ENCODE measurements around the gene EYS.

Gene EYS

DNA sequence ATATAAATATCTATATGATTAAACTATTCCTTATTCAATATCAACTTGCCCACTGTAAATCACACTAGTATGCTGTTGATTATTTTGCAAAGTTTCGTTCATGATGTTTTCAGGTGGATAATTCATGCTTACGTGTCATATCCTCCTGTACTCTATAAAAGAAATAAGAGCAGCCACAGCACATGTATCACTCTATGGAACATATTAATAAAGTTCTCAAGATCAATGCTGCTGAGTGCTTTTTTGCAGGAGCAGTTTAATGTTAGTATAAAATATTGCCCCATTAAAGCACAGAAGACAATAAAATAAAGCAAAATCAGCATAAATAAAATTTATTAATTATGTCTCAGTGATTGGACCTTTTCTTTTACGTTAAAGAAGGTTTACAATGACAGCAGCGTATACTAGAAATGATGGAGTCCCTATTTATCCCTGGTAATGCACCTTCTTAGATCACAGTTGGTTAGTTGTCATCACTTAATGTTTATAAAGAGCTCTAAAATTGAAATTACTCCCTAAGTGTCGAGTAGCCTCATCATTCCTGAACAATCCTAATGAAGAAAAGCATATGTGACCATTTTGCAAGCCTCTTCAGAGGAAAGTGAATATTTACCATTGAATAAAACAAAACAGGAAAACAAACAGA is 517.7 kb downstream of the EYS start:
- Histone ChIP-seq H3K4me3 (ENCODE audit: low read length) (no peak overlapping the region), H3K36me3 (ENCODE audit: control insufficient read depth, insufficient read depth, low read length) (no peaks in the 10 kb centered on the region), H3K9me3 (ENCODE audit: control insufficient read depth, insufficient read depth, low read length) (no peaks in the 10 kb centered on the region), H3K27me3 (ENCODE audit: control insufficient read depth, insufficient read depth, low read length) (no peaks in the 10 kb centered on the region), H3K27ac (ENCODE audit: low read length) (no peak overlapping the region), H3K4me1 (ENCODE audit: control insufficient read depth, insufficient read depth, low read length) (no peaks in the 10 kb centered on the region)
- DNase-seq (ENCODE audit: low read depth, low spot score): no peak
- WGBS (ENCODE audit: insufficient coverage, insufficient read length): no CpG with 5 or more reads among the region's 5 CpGs

DNA sequence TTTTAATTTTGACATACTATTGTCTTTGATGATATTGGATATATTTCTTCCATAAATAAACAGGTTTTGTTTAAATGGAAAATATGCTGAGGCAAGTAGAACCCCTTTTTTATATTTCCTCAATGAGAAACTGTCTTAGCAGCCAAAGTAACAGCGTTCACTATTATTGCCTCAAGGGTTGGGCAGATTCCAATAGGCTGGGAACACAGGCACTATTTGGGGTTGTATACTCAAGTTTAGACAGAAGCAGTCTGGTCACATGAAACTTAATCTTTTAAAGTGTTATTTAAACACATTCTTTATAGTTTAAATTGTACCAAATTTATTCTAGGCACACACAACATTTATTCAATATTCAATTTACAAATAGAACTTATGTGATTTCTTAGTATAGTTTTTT is 520.2 kb downstream of the EYS start:
- no peak overlapping the region for H3K27ac ChIP-seq (ENCODE audit: low read length)
- no peaks in the 10 kb centered on the region for H3K27me3 ChIP-seq (ENCODE audit: control insufficient read depth, insufficient read depth, low read length)
- DNase-seq (ENCODE audit: low read depth, low spot score): no peak
- no peaks in the 10 kb centered on the region for H3K9me3 ChIP-seq (ENCODE audit: control insufficient read depth, insufficient read depth, low read length)
- H3K36me3 ChIP-seq (ENCODE audit: control insufficient read depth, insufficient read depth, low read length): no peaks in the 10 kb centered on the region
- WGBS (ENCODE audit: insufficient coverage, insufficient read length): no CpG with 5 or more reads among the region's 1 CpG
- no peaks in the 10 kb centered on the region for H3K4me1 ChIP-seq (ENCODE audit: control insufficient read depth, insufficient read depth, low read length)
- H3K4me3 ChIP-seq (ENCODE audit: low read length): no peak overlapping the region

DNA sequence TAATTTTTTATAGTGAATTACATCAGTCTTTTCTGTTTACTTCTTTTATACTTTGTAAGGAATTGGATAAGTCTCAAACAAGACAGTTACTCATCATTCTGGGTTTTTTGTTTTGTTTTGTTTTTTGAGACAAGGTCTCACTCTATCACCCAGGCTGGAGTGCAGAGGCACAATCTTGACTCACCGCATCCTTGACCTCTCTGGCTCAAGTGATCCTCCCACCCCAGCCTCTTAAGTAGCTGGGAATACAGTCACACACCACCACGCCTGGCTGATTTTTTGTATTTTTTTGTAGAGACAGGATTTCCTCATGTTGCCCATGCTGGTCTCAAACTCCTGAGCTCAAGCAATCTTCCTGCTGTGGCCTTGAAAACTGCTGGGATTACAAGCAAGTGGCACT is 524.3 kb downstream of the EYS start:
- Histone ChIP-seq H3K9me3 (ENCODE audit: control insufficient read depth, insufficient read depth, low read length) (no peaks in the 10 kb centered on the region), H3K27me3 (ENCODE audit: control insufficient read depth, insufficient read depth, low read length) (no peaks in the 10 kb centered on the region), H3K27ac (ENCODE audit: low read length) (no peak overlapping the region), H3K4me1 (ENCODE audit: control insufficient read depth, insufficient read depth, low read length) (no peaks in the 10 kb centered on the region), H3K36me3 (ENCODE audit: control insufficient read depth, insufficient read depth, low read length) (no peaks in the 10 kb centered on the region), H3K4me3 (ENCODE audit: low read length) (no peak overlapping the region)
- WGBS (ENCODE audit: insufficient coverage, insufficient read length): no CpG with 5 or more reads among the region's 2 CpGs
- DNase-seq (ENCODE audit: low read depth, low spot score): no peak

DNA sequence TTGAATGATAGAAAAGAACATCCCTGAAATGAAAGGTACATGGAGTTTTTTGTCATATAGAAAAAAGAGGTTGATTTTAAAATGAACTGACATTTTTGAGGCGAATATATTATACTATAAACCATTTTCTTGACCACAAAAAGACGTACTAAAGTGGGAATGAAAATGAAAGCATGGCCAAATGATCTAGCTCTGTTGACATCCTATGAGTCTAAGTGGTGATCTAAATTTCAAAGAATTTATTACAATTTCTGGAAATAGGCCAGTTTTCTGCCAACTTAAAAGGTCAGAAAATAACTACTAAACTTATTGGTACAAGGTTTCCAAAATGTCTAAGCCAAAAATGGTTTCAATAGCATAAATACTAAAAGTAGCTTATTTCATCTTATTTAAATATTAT is 536.8 kb downstream of the EYS start:
- WGBS (ENCODE audit: insufficient coverage, insufficient read length): no CpG with 5 or more reads among the region's 2 CpGs
- no peaks in the 10 kb centered on the region for H3K9me3 ChIP-seq (ENCODE audit: control insufficient read depth, insufficient read depth, low read length)
- H3K4me1 ChIP-seq (ENCODE audit: control insufficient read depth, insufficient read depth, low read length): no peaks in the 10 kb centered on the region
- H3K27me3 ChIP-seq (ENCODE audit: control insufficient read depth, insufficient read depth, low read length): no peaks in the 10 kb centered on the region
- H3K36me3 ChIP-seq (ENCODE audit: control insufficient read depth, insufficient read depth, low read length): no peaks in the 10 kb centered on the region
- H3K27ac ChIP-seq (ENCODE audit: low read length): no peak overlapping the region
- H3K4me3 ChIP-seq (ENCODE audit: low read length): no peak overlapping the region
- no peak for DNase-seq (ENCODE audit: low read depth, low spot score)

DNA sequence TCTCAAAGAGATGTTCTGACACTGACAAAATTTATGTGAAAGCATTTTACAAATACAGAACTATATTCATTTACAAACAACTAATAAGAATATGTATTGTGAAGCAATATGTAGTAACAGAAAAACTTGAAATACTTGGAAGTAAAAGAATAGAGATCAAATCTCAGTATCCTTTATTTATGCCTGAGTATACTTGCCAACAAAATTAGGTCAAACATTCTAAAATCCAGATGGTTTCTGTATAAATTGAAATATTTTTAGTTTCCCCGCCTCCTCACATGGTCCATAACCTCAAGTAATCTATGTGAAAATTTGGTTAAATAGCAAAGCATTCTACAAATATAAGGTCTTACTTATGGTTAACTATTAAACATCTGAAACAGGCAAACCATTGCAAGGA is 545.4 kb downstream of the EYS start:
- H3K27me3 ChIP-seq (ENCODE audit: control insufficient read depth, insufficient read depth, low read length): no peaks in the 10 kb centered on the region
- no CpG with 5 or more reads among the region's 1 CpG for whole genome bisulfite sequencing (ENCODE audit: insufficient coverage, insufficient read length)

DNA sequence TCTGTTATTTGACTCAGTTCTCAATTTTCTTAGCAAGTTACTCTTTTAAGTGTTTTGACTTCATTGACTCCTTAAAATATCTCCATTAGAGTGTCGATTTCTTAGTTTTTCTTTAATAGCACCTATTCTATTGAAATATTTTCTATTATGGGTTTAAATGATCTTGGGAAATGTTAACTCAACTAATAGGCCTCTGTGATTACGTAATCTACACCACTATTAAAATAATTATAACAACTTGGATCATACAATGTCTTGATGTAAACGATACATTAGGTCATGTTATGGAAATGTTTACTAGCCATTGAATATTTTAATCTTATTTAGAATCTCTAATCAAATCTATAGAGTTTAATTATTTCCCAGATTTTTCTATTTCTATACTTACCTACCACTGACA is 550.0 kb downstream of the EYS start:
- Histone ChIP-seq H3K9me3 (ENCODE audit: control insufficient read depth, insufficient read depth, low read length) (no peaks in the 10 kb centered on the region), H3K27me3 (ENCODE audit: control insufficient read depth, insufficient read depth, low read length) (no peaks in the 10 kb centered on the region), H3K36me3 (ENCODE audit: control insufficient read depth, insufficient read depth, low read length) (no peaks in the 10 kb centered on the region), H3K4me3 (ENCODE audit: low read length) (no peak overlapping the region), H3K27ac (ENCODE audit: low read length) (no peak overlapping the region), H3K4me1 (ENCODE audit: control insufficient read depth, insufficient read depth, low read length) (no peaks in the 10 kb centered on the region)
- no CpG with 5 or more reads among the region's 3 CpGs for WGBS (ENCODE audit: insufficient coverage, insufficient read length)
- DNase-seq (ENCODE audit: low read depth, low spot score): no peak

More for the DNA sequence above, 545.4 kb downstream of the EYS start:
- Histone ChIP-seq H3K4me1 (ENCODE audit: control insufficient read depth, insufficient read depth, low read length) (no peaks in the 10 kb centered on the region), H3K9me3 (ENCODE audit: control insufficient read depth, insufficient read depth, low read length) (no peaks in the 10 kb centered on the region), H3K36me3 (ENCODE audit: control insufficient read depth, insufficient read depth, low read length) (no peaks in the 10 kb centered on the region), H3K4me3 (ENCODE audit: low read length) (no peak overlapping the region), H3K27ac (ENCODE audit: low read length) (no peak overlapping the region)
- DNase-seq (ENCODE audit: low read depth, low spot score): no peak

DNA sequence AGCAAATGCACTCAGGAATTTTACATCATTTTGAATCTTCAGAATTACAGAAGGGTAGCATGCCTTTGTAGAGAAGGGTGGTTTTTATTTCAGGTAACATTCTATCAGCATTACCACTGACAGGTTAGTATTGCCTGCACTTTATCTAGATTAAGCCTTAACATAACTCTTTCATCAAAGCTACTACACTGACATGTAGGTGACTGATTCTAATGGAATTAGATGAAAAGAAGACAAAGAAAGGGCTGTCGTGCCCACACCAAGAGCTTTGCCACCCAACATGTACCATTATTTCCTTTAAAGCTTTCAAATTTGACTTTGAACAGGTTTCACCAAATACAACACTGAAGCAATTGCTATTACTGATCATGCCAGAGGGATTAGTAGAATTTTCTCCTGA is 551.9 kb downstream of the EYS start:
- H3K4me3 ChIP-seq (ENCODE audit: low read length): no peak overlapping the region
- no peak overlapping the region for H3K27ac ChIP-seq (ENCODE audit: low read length)
- no peak for DNase-seq (ENCODE audit: low read depth, low spot score)
- no peaks in the 10 kb centered on the region for H3K4me1 ChIP-seq (ENCODE audit: control insufficient read depth, insufficient read depth, low read length)
- H3K27me3 ChIP-seq (ENCODE audit: control insufficient read depth, insufficient read depth, low read length): no peaks in the 10 kb centered on the region
- no peaks in the 10 kb centered on the region for H3K36me3 ChIP-seq (ENCODE audit: control insufficient read depth, insufficient read depth, low read length)
- no peaks in the 10 kb centered on the region for H3K9me3 ChIP-seq (ENCODE audit: control insufficient read depth, insufficient read depth, low read length)
- no CpG with 5 or more reads among the region's 1 CpG for WGBS (ENCODE audit: insufficient coverage, insufficient read length)

DNA sequence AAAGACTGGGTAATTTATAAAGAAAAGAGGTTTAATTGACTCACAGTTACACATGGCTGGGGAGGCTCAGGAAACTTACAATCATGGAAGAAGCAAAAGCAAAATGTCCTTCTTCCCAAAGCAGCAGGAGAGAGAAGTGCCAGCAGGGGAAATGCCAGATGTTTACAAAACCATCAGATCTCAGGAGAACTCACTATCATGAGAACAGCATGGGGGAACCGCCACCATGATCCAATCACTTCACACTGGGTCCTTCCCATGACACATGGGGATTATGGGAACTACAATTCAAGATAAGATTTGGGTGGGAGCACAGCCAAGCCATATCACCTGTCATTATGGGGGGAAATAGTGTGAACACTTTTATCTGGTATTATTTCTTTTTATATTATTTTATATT is 557.2 kb downstream of the EYS start:
- no peak for DNase-seq (ENCODE audit: low read depth, low spot score)
- Histone ChIP-seq H3K9me3 (ENCODE audit: control insufficient read depth, insufficient read depth, low read length) (peaks cover 3% of the 10 kb centered on the region; the same call in 1 of the 2 replicates), H3K27me3 (ENCODE audit: control insufficient read depth, insufficient read depth, low read length) (no peaks in the 10 kb centered on the region), H3K4me3 (ENCODE audit: low read length) (no peak overlapping the region), H3K27ac (ENCODE audit: low read length) (no peak overlapping the region), H3K4me1 (ENCODE audit: control insufficient read depth, insufficient read depth, low read length) (no peaks in the 10 kb centered on the region), H3K36me3 (ENCODE audit: control insufficient read depth, insufficient read depth, low read length) (no peaks in the 10 kb centered on the region)
- WGBS (ENCODE audit: insufficient coverage, insufficient read length): no CpG with 5 or more reads among the region's 1 CpG

DNA sequence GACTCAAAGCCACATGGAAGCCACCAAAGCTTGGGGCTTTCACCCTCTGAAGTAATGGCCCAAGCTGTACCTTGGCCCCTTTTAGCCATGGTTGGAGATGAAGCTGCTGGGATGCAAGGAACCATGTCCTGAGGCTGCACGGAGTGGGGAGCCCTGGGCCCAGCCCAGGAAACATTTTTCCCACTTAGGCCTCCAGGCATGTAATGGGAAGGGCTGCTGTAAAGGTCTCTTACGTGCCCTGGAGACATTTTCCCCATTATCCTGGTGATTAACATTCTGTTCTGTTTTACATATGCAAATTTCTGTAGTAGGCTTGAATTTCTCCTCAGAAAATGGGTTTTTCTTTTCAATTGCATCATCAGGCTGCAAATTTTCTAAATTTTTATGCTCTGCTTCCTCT is 558.2 kb downstream of the EYS start:
- no peaks in the 10 kb centered on the region for H3K4me1 ChIP-seq (ENCODE audit: control insufficient read depth, insufficient read depth, low read length)
- WGBS (ENCODE audit: insufficient coverage, insufficient read length): no CpG with 5 or more reads among the region's 2 CpGs
- H3K27me3 ChIP-seq (ENCODE audit: control insufficient read depth, insufficient read depth, low read length): no peaks in the 10 kb centered on the region
- H3K27ac ChIP-seq (ENCODE audit: low read length): no peak overlapping the region
- no peak for DNase-seq (ENCODE audit: low read depth, low spot score)
- H3K9me3 ChIP-seq (ENCODE audit: control insufficient read depth, insufficient read depth, low read length): peaks cover 3% of the 10 kb centered on the region; the same call in 1 of the 2 replicates
- H3K36me3 ChIP-seq (ENCODE audit: control insufficient read depth, insufficient read depth, low read length): no peaks in the 10 kb centered on the region
- no peak overlapping the region for H3K4me3 ChIP-seq (ENCODE audit: low read length)

DNA sequence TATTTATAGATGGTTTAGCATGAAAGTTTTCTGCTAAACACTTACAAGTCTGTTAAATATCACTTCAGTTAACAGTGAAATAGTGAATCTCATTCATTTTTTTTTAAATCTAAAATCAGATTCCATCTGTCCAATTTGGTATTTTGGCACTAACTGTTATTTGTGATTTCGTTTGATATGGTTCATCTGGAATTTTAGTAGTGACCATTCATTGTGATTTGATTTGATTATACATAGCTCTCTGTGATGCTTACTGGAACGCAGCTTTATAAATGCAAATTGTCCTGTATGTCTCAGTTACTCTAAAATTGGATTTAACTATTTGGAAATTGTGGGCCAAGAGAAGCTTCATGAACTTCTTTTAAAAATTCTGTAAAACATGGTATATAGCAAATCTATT is 571.5 kb downstream of the EYS start:
- H3K4me3 ChIP-seq (ENCODE audit: low read length): no peak overlapping the region
- WGBS (ENCODE audit: insufficient coverage, insufficient read length): no CpG with 5 or more reads among the region's 2 CpGs

DNA sequence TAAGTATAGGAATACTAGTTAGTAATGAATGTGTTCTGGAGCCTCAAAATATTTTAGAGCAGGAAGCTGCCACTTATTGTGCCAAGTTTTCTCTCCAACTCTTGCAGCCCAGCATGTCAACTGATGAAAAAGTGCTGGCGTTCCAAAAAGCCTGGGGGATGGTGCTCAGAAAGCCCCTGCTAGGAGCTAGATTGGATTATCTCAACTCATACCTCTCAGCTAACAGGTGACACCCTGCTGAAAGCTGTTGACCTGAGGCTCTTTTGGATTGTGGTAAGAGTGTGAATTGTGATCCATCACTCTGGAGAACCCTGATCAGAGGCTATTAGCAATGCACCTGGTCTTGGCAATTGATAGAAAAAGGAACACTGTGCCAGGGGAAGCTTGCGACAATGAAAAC is 580.4 kb downstream of the EYS start:
- DNase-seq (ENCODE audit: low read depth, low spot score): no peak
- Histone ChIP-seq H3K4me3 (ENCODE audit: low read length) (no peak overlapping the region), H3K27me3 (ENCODE audit: control insufficient read depth, insufficient read depth, low read length) (no peaks in the 10 kb centered on the region), H3K36me3 (ENCODE audit: control insufficient read depth, insufficient read depth, low read length) (no peaks in the 10 kb centered on the region), H3K4me1 (ENCODE audit: control insufficient read depth, insufficient read depth, low read length) (no peaks in the 10 kb centered on the region), H3K9me3 (ENCODE audit: control insufficient read depth, insufficient read depth, low read length) (no peaks in the 10 kb centered on the region), H3K27ac (ENCODE audit: low read length) (no peak overlapping the region)
- no CpG with 5 or more reads among the region's 2 CpGs for WGBS (ENCODE audit: insufficient coverage, insufficient read length)

More for the DNA sequence above, 571.5 kb downstream of the EYS start:
- H3K27ac ChIP-seq (ENCODE audit: low read length): no peak overlapping the region
- no peaks in the 10 kb centered on the region for H3K4me1 ChIP-seq (ENCODE audit: control insufficient read depth, insufficient read depth, low read length)
- DNase-seq (ENCODE audit: low read depth, low spot score): no peak
- H3K36me3 ChIP-seq (ENCODE audit: control insufficient read depth, insufficient read depth, low read length): no peaks in the 10 kb centered on the region
- no peaks in the 10 kb centered on the region for H3K27me3 ChIP-seq (ENCODE audit: control insufficient read depth, insufficient read depth, low read length)
- H3K9me3 ChIP-seq (ENCODE audit: control insufficient read depth, insufficient read depth, low read length): no peaks in the 10 kb centered on the region

Data from iPS DF 6.9 (cell line).